Left ventricle myocardium inferior (tissue), 1 donor: ENCODE data around the gene ASCC2. TPM values are rescaled to one million over a fixed set of nuclear protein-coding genes. Genes with fewer than 3 reads are reported as not detected.

Experiments
- DNase-seq: peaks from one replicate; pipeline ENCODE4 v3.0.0-alpha.2; 2020
- H3K27ac ChIP-seq: fragments of 200-600 bp; replicated peaks from 2 replicates; pipeline ENCODE4 v1.8.0; 2021
- H3K27me3 ChIP-seq: fragments of 200-600 bp; 2 replicates; pipeline ENCODE4 v1.8.0; 2021; ENCODE audit warnings: low read depth
- H3K36me3 ChIP-seq: fragments of 200-600 bp; 2 replicates; pipeline ENCODE4 v1.8.0; 2021
- H3K4me1 ChIP-seq: fragments of 200-600 bp; 2 replicates; pipeline ENCODE4 v1.8.0; 2021
- H3K4me3 ChIP-seq: fragments of 200-600 bp; 2 replicates; pipeline ENCODE4 v1.8.0; 2021; ENCODE audit warnings: mild to moderate bottlenecking, moderate library complexity
- H3K9me3 ChIP-seq: fragments of 200-600 bp; replicated peaks from 2 replicates; pipeline ENCODE4 v1.8.0; 2021
- intact Hi-C: fragments of 100-400 bp; cut with micrococcal nuclease; formaldehyde crosslinking; loops from one replicate; pipeline ENCODE4 v1.11.0; 2022
- total RNA-seq: library from RNA; stranded (reverse); fragmentation: NEBNext Ultra II Directional; extraction: Animal tissue kit (Norgen Biotek cat#: 25700); gene quantifications from one replicate; pipeline ENCODE4 v1.2.1, GENCODE V29; 2021
- TF ChIP-seq, protein P1 (sequence below): fragments of 200-600 bp; IDR thresholded peaks from 2 replicates; pipeline ENCODE4 v1.8.0; 2021; ENCODE audit warnings: antibody characterized with exemption, mild to moderate bottlenecking, borderline replicate concordance
- donor health status: DM: no; HTN: yes; CAD: no; lungs with severe emphysema.

ASCC2 gene
- total RNA-seq, 1 donor from 2014 or later: 34.7 TPM

DNA sequence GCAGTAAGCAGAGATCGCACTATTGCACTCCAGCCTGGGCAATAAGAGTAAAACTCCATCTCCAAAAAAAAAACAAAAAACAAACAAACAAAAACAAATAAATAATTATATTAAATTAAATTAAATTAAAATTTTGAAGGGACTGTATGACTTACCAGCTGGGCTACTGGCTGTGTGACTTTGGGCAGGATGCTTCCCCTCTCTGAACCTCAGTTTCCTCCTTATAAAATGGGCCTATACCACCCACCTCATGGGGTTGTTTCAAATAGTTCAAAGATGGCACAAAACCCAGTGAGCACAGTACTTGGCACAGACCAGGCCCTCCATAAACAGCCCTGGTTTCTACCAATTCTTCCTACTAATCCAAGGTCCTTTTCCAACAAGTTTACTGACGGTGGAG is 34.9 kb downstream of the ASCC2 start:
- Histone ChIP-seq H3K36me3 (peaks cover 86% of the 10 kb centered on the region), H3K4me1 (peaks cover 44% of the 10 kb centered on the region), H3K27ac (no peak overlapping the region), H3K27me3 (no peaks in the 10 kb centered on the region), H3K4me3 (no peak overlapping the region), H3K9me3 (no peaks in the 10 kb centered on the region)
- no peak for DNase-seq
- TF ChIP-seq, protein P1, sequence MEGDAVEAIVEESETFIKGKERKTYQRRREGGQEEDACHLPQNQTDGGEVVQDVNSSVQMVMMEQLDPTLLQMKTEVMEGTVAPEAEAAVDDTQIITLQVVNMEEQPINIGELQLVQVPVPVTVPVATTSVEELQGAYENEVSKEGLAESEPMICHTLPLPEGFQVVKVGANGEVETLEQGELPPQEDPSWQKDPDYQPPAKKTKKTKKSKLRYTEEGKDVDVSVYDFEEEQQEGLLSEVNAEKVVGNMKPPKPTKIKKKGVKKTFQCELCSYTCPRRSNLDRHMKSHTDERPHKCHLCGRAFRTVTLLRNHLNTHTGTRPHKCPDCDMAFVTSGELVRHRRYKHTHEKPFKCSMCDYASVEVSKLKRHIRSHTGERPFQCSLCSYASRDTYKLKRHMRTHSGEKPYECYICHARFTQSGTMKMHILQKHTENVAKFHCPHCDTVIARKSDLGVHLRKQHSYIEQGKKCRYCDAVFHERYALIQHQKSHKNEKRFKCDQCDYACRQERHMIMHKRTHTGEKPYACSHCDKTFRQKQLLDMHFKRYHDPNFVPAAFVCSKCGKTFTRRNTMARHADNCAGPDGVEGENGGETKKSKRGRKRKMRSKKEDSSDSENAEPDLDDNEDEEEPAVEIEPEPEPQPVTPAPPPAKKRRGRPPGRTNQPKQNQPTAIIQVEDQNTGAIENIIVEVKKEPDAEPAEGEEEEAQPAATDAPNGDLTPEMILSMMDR: no peak
- intact Hi-C loops: no loop called here

DNA sequence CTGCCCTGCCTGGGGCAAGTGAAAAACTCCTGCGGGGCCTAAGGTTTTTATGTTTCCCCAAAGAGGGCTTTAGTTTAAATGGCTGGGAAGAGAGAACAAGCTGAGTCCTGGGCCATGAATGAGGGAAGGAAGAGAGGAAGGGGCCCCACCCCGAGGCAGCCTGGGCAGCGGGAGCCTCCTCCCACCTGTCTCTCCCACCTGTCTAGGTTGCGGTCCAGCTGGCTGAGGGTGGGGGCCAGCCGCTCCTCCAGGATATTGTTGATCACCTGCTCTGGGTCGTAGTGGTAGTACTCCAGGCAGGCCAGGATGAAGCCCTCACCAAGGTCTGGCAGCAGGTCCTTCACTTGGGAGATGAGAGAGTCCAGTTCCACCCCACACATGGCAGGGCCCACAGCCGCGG is 36.3 kb downstream of the ASCC2 start:
- Histone ChIP-seq H3K36me3 (peaks cover 79% of the 10 kb centered on the region), H3K27me3 (no peaks in the 10 kb centered on the region), H3K4me1 (peaks cover 54% of the 10 kb centered on the region), H3K27ac (peak overlapping the region; percentile 24), H3K9me3 (no peaks in the 10 kb centered on the region), H3K4me3 (no peak overlapping the region)
- TF ChIP-seq, protein P1: no peak
- intact Hi-C loops: no loop called here
- no peak for DNase-seq

DNA sequence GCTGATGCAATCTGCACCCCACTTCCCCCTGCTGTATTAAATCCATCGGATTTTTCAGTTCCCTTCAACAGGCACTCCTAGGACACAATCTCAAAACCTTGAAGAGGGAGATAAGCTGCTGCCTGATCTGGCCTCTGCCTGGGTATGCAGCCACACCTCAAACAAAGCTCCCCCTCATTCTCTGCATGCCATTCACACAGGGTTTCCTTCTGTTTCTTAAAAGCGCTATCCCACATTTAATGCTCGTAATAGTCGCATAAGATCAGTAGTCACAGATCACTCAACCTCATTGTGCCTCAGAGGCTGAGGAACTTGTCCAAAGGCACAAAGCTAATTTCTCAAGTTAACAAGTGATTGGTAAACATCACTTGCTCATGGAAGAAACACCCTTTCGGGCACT is 36.9 kb downstream of the ASCC2 start:
- Histone ChIP-seq H3K4me1 (peaks cover 54% of the 10 kb centered on the region), H3K4me3 (no peak overlapping the region), H3K27me3 (no peaks in the 10 kb centered on the region), H3K36me3 (peaks cover 79% of the 10 kb centered on the region), H3K9me3 (no peaks in the 10 kb centered on the region), H3K27ac (peak overlapping the region; percentile 24)
- intact Hi-C loops: no loop called here
- DNase-seq: no peak
- TF ChIP-seq, protein P1: no peak

DNA sequence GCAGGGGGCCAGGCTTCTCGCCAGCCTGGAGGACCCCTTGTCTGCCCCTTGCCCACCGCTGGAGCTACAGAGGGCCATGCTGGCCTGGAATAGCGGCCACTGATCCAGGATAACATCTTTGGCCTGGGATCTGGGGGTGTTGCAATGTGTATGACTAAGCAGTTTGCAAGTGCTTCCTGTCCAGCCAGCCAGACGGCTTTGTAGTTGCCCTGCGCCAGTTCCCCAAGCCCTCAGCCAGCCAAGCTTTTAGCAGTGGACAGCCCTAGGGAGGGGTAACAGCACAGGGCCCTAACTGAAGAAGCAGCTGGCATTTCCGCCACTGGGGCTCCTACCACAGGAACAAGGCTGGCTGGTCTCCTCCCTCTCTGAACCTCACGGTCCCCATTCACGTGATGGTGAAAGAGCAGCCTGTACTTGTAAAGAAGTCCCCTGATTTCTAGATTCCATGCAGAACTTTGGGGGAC is 38.8 kb downstream of the ASCC2 start:
- TF ChIP-seq, protein P1: peak; percentile 42

DNA sequence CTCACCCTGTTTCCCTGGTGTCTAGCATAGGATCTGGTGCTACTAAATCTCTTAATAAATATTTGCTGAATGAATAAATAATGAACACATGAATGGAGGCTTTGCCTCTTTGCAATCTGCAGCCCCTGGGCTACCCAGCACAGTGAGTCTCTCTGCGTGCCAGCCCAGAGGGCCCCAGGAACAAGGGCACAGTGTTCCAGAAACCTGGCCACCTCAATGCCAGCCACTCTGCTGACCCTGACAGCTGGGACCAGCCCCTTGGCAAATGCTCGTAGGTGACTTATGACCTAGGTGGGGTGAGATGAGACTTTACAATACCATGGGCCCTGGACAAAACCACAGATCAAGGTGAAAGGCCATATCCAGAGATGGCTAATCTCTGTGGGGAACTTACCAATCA is 39.3 kb downstream of the ASCC2 start:
- no peaks in the 10 kb centered on the region for H3K9me3 ChIP-seq
- peak overlapping the region; percentile 40 for H3K4me3 ChIP-seq
- H3K27ac ChIP-seq: peak overlapping the region; percentile 90
- peak; percentile 31 for DNase-seq
- H3K36me3 ChIP-seq: peaks cover 75% of the 10 kb centered on the region
- intact Hi-C loops: no loop called here
- H3K27me3 ChIP-seq: no peaks in the 10 kb centered on the region
- TF ChIP-seq, protein P1: no peak
- peaks cover 50% of the 10 kb centered on the region for H3K4me1 ChIP-seq

More for the DNA sequence above, 38.8 kb downstream of the ASCC2 start:
- Histone ChIP-seq H3K27me3 (no peaks in the 10 kb centered on the region), H3K4me1 (peaks cover 53% of the 10 kb centered on the region), H3K4me3 (peak overlapping the region; percentile 40), H3K36me3 (peaks cover 78% of the 10 kb centered on the region), H3K9me3 (no peaks in the 10 kb centered on the region), H3K27ac (peak overlapping the region; percentile 90)
- intact Hi-C loops: no loop called here
- DNase-seq: peak; percentile 88

DNA sequence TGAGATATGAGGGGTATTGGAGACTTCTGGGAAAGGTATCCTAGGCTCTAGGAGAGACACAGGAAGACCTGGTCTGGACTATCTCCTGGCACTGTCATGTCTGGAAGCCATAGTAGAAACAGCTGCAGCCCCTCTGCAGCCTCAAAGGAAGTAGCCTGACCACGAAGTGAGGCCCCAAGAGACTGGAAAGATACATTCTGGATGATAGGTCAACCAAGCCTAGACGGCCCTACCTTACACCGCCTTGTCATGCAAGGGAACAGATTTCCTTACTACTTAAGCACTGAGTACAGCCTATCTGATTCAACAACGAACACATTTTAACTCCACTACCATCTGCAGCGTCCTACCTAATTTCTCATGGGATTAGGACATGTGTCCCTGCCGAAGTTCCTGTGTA is 39.8 kb downstream of the ASCC2 start:
- H3K4me3 ChIP-seq: peak overlapping the region; percentile 40
- TF ChIP-seq, protein P1: no peak
- peaks cover 75% of the 10 kb centered on the region for H3K36me3 ChIP-seq
- intact Hi-C loops: no loop called here
- H3K27ac ChIP-seq: peak overlapping the region; percentile 90
- DNase-seq: no peak
- peaks cover 50% of the 10 kb centered on the region for H3K4me1 ChIP-seq
- no peaks in the 10 kb centered on the region for H3K27me3 ChIP-seq
- no peaks in the 10 kb centered on the region for H3K9me3 ChIP-seq
